Measurements from ENCODE around the gene EYA2.

Gene EYA2

GRCh38 chr20:46997187-46997586 is 102.5 kb downstream of the EYA2 start:
- FAIRE-seq (no peak), DNase-seq (ENCODE audit: insufficient read length, low spot score) (no peak)
- TF ChIP-seq POLR2A (IDR thresholded peaks at IDR 0.05; ENCODE audit: low read depth, low read length): no peak

GRCh38 chr20:46998477-46999240 is 104.0 kb downstream of the EYA2 start:
- DNase-seq (ENCODE audit: insufficient read length, low spot score) (no peak), FAIRE-seq (no peak)
- no peak for TF ChIP-seq POLR2A (IDR thresholded peaks at IDR 0.05; ENCODE audit: low read depth, low read length)

- DNase-seq (ENCODE audit: insufficient read length, low spot score) (no peak), FAIRE-seq (no peak)
- no peak for TF ChIP-seq POLR2A (IDR thresholded peaks at IDR 0.05; ENCODE audit: low read depth, low read length)
Measured at GRCh38 chr20:46999801-47000465, 105.3 kb downstream of the EYA2 start.

- DNase-seq (ENCODE audit: insufficient read length, low spot score) (no peak), FAIRE-seq (no peak)
- no peak for TF ChIP-seq POLR2A (IDR thresholded peaks at IDR 0.05; ENCODE audit: low read depth, low read length)
Measured at GRCh38 chr20:47003223-47003622, 108.6 kb downstream of the EYA2 start.

- DNase-seq (ENCODE audit: insufficient read length, low spot score) (no peak), FAIRE-seq (no peak)
- TF ChIP-seq POLR2A (IDR thresholded peaks at IDR 0.05; ENCODE audit: low read depth, low read length): no peak
Measured at GRCh38 chr20:47004179-47004578, 109.5 kb downstream of the EYA2 start.

- no peak for TF ChIP-seq POLR2A (IDR thresholded peaks at IDR 0.05; ENCODE audit: low read depth, low read length)
- no peak for DNase-seq (ENCODE audit: insufficient read length, low spot score)
- no peak for FAIRE-seq
Measured at GRCh38 chr20:47007826-47008655, 113.4 kb downstream of the EYA2 start.

GRCh38 chr20:47008842-47009518 is 114.3 kb downstream of the EYA2 start:
- DNase-seq (ENCODE audit: insufficient read length, low spot score) (no peak), FAIRE-seq (no peak)
- TF ChIP-seq POLR2A (IDR thresholded peaks at IDR 0.05; ENCODE audit: low read depth, low read length): no peak

- no peak for TF ChIP-seq POLR2A (IDR thresholded peaks at IDR 0.05; ENCODE audit: low read depth, low read length)
- FAIRE-seq: no peak
- DNase-seq (ENCODE audit: insufficient read length, low spot score): no peak
Measured at GRCh38 chr20:47009784-47010183, 115.1 kb downstream of the EYA2 start.

GRCh38 chr20:47011984-47012383 is 117.3 kb downstream of the EYA2 start:
- DNase-seq (ENCODE audit: insufficient read length, low spot score): no peak

GRCh38 chr20:47013606-47014005 is 119.0 kb downstream of the EYA2 start:
- FAIRE-seq (no peak), DNase-seq (ENCODE audit: insufficient read length, low spot score) (no peak)
- TF ChIP-seq POLR2A (IDR thresholded peaks at IDR 0.05; ENCODE audit: low read depth, low read length): no peak

More at GRCh38 chr20:47011984-47012383, 117.3 kb downstream of the EYA2 start:
- no peak for TF ChIP-seq POLR2A (IDR thresholded peaks at IDR 0.05; ENCODE audit: low read depth, low read length)
- FAIRE-seq: no peak

GRCh38 chr20:47016068-47016664 is 121.5 kb downstream of the EYA2 start:
- no peak for TF ChIP-seq POLR2A (IDR thresholded peaks at IDR 0.05; ENCODE audit: low read depth, low read length)
- FAIRE-seq (no peak), DNase-seq (ENCODE audit: insufficient read length, low spot score) (no peak)

GRCh38 chr20:47018381-47018780 is 123.7 kb downstream of the EYA2 start:
- no peak for TF ChIP-seq POLR2A (IDR thresholded peaks at IDR 0.05; ENCODE audit: low read depth, low read length)
- no peak for FAIRE-seq

GRCh38 chr20:47019121-47019824 is 124.6 kb downstream of the EYA2 start:
- no peak for FAIRE-seq
- no peak for TF ChIP-seq POLR2A (IDR thresholded peaks at IDR 0.05; ENCODE audit: low read depth, low read length)
- no peak for DNase-seq (ENCODE audit: insufficient read length, low spot score)

More at GRCh38 chr20:47018381-47018780, 123.7 kb downstream of the EYA2 start:
- no peak for DNase-seq (ENCODE audit: insufficient read length, low spot score)
